H9 (cell line): ENCODE measurements around the gene PCMT1. TPM values are rescaled to one million over a fixed set of nuclear protein-coding genes. Genes with fewer than 3 reads are reported as not detected.

Experiments
- DNase-seq: peaks from one replicate; pipeline ENCODE4 v3.0.0-alpha.2; 2017
- H2AFZ ChIP-seq: one replicate; pipeline ENCODE4 v1.6.1; 2013; ENCODE audit warnings: mild to moderate bottlenecking, low read length, control low read depth, moderate library complexity
- H2AK5ac ChIP-seq: 2 replicates; pipeline ENCODE4 v1.6.1; 2013; ENCODE audit warnings: low read length, control low read depth, mixed read lengths; ENCODE audit not compliant: insufficient read length
- H2BK120ac ChIP-seq: one replicate; pipeline ENCODE4 v1.6.1; 2013; ENCODE audit warnings: low read depth, mild to moderate bottlenecking, low read length, control low read depth, inconsistent platforms; ENCODE audit not compliant: poor library complexity, severe bottlenecking
- H2BK12ac ChIP-seq: 2 replicates; pipeline ENCODE4 v1.6.1; 2013; ENCODE audit warnings: low read length, control low read depth, mixed read lengths, low read depth; ENCODE audit not compliant: insufficient read length
- H2BK15ac ChIP-seq: 2 replicates; pipeline ENCODE4 v1.6.1; 2013; ENCODE audit warnings: low read depth, low read length, control low read depth
- H2BK20ac ChIP-seq: one replicate; pipeline ENCODE4 v1.6.1; 2013; ENCODE audit warnings: low read depth, mild to moderate bottlenecking, low read length, control low read depth, inconsistent platforms; ENCODE audit not compliant: poor library complexity, severe bottlenecking
- H2BK5ac ChIP-seq: 2 replicates; pipeline ENCODE4 v1.6.1; 2013; ENCODE audit warnings: low read length, control low read depth, mixed read lengths; ENCODE audit not compliant: insufficient read length
- H3K14ac ChIP-seq: 2 replicates; pipeline ENCODE4 v1.6.1; 2013; ENCODE audit warnings: low read length, control low read depth; ENCODE audit not compliant: insufficient read depth
- H3K18ac ChIP-seq: 2 replicates; pipeline ENCODE4 v1.6.1; 2013; ENCODE audit warnings: low read depth, mild to moderate bottlenecking, mixed read lengths, low read length, control low read depth; ENCODE audit not compliant: insufficient read length
- H3K23ac ChIP-seq: 2 replicates; pipeline ENCODE4 v1.6.1; 2013; ENCODE audit warnings: low read length, control low read depth, mixed read lengths, low read depth; ENCODE audit not compliant: insufficient read length
- H3K23me2 ChIP-seq: 2 replicates; pipeline ENCODE4 v1.6.1; 2013; ENCODE audit warnings: low read depth, mild to moderate bottlenecking, mixed read lengths, low read length, control low read depth; ENCODE audit not compliant: insufficient read length, poor library complexity, severe bottlenecking
- H3K27ac ChIP-seq: 2 replicates; pipeline ENCODE4 v1.5.1; 2013; ENCODE audit warnings: low read length, control low read depth, mixed read lengths, low read depth; ENCODE audit not compliant: insufficient read length
- H3K27me3 ChIP-seq: 2 replicates; pipeline ENCODE4 v1.6.1; 2013; ENCODE audit warnings: low read length, control low read depth, inconsistent platforms; ENCODE audit not compliant: insufficient read depth
- H3K4ac ChIP-seq: 2 replicates; pipeline ENCODE4 v1.6.1; 2013; ENCODE audit warnings: low read depth, mild to moderate bottlenecking, control low read depth, inconsistent platforms, low read length, moderate library complexity
- H3K4me1 ChIP-seq: 2 replicates; pipeline ENCODE4 v1.6.1; 2013; ENCODE audit warnings: low read length, control low read depth, inconsistent platforms; ENCODE audit not compliant: insufficient read depth
- H3K4me2 ChIP-seq: 2 replicates; pipeline ENCODE4 v1.6.1; 2013; ENCODE audit warnings: low read length, control low read depth, mixed read lengths; ENCODE audit not compliant: insufficient read length, insufficient read depth
- H3K56ac ChIP-seq: 2 replicates; pipeline ENCODE4 v1.6.1; 2013; ENCODE audit warnings: low read depth, mild to moderate bottlenecking, mixed read lengths, low read length, control low read depth; ENCODE audit not compliant: insufficient read length
- H3K79me1 ChIP-seq: 2 replicates; pipeline ENCODE4 v1.6.1; 2013; ENCODE audit warnings: low read depth, mild to moderate bottlenecking, moderate library complexity, low read length, control low read depth, inconsistent platforms; ENCODE audit not compliant: insufficient read depth, poor library complexity, severe bottlenecking
- H3K79me2 ChIP-seq: 2 replicates; pipeline ENCODE4 v1.6.1; 2013; ENCODE audit warnings: low read length, control low read depth, inconsistent platforms; ENCODE audit not compliant: insufficient read depth
- H3K9ac ChIP-seq: 2 replicates; pipeline ENCODE4 v1.6.1; 2013; ENCODE audit warnings: low read length, control low read depth, mixed read lengths; ENCODE audit not compliant: insufficient read length; ENCODE audit errors: extremely low read depth
- H3K9me3 ChIP-seq: one replicate; pipeline ENCODE4 v1.6.1; 2013; ENCODE audit warnings: low read depth, low read length, inconsistent platforms; ENCODE audit not compliant: control insufficient read depth
- H3T11ph ChIP-seq: one replicate; pipeline ENCODE4 v1.6.1; 2013; ENCODE audit warnings: mild to moderate bottlenecking, low read length, control low read depth, inconsistent platforms
- H4K20me1 ChIP-seq: one replicate; pipeline ENCODE4 v1.6.1; 2013; ENCODE audit not compliant: control insufficient read depth, insufficient read length, insufficient read depth
- H4K5ac ChIP-seq: 2 replicates; pipeline ENCODE4 v1.6.1; 2013; ENCODE audit warnings: low read depth, mild to moderate bottlenecking, mixed read lengths, low read length, control low read depth; ENCODE audit not compliant: insufficient read length
- H4K8ac ChIP-seq: replicated peaks from 2 replicates; pipeline ENCODE4 v1.6.1; 2013; ENCODE audit warnings: low read length, control low read depth, mixed read lengths, low read depth; ENCODE audit not compliant: insufficient read length
- H4K91ac ChIP-seq: 2 replicates; pipeline ENCODE4 v1.6.1; 2013; ENCODE audit warnings: low read depth, mild to moderate bottlenecking, moderate library complexity, mixed read lengths, low read length, control low read depth; ENCODE audit not compliant: insufficient read length
- H3K27ac Mint-ChIP-seq, 3 experiments: 2 replicates in 2 of 3; 3 replicates in 1 of 3; pipeline ENCODE4 v1.8.0; 2020 to 2021; ENCODE audit warnings: mixed read lengths in 3 of 3, mild to moderate bottlenecking in 1 of 3, moderate library complexity in 1 of 3
- H3K27me3 Mint-ChIP-seq: 2 replicates; pipeline ENCODE4 v1.8.0; 2021; ENCODE audit warnings: low read depth, mild to moderate bottlenecking, moderate library complexity, mixed read lengths
- H3K36me3 Mint-ChIP-seq, 3 experiments: 2 replicates in 2 of 3; 3 replicates in 1 of 3; pipeline ENCODE4 v1.8.0; 2020 to 2021; ENCODE audit warnings: low read depth in 3 of 3, mixed read lengths in 3 of 3; ENCODE audit not compliant: insufficient read depth in 1 of 3
- H3K4me1 Mint-ChIP-seq, 2 experiments: 2 replicates each; pipeline ENCODE4 v1.8.0; 2020; ENCODE audit warnings: mixed read lengths in 2 of 2
- H3K4me3 Mint-ChIP-seq, 2 experiments: 2 replicates in 1 of 2; 3 replicates in 1 of 2; pipeline ENCODE4 v1.8.0; 2020 to 2021; ENCODE audit warnings: mild to moderate bottlenecking in 2 of 2, mixed read lengths in 2 of 2, moderate library complexity in 1 of 2
- H3K9me3 Mint-ChIP-seq, 2 experiments: 2 replicates in 1 of 2; 3 replicates in 1 of 2; pipeline ENCODE4 v1.8.0; 2020; ENCODE audit warnings: mild to moderate bottlenecking in 2 of 2, mixed read lengths in 2 of 2, moderate library complexity in 1 of 2
- CTCF ChIP-seq: fragments of 200-600 bp; sonication (generic); conservative IDR thresholded peaks from 3 replicates; pipeline ENCODE4 v1.8.0; 2021; ENCODE audit warnings: antibody characterized with exemption, mild to moderate bottlenecking
- WGBS: extraction: QIAGEN DNeasy Blood & Tissue Kit; methylation state at CpG from one replicate; pipeline ENCODE4 v1.1.7; 2013; ENCODE audit warnings: missing lambda C conversion rate, low lambda C conversion rate, mixed read lengths; ENCODE audit not compliant: insufficient read length; ENCODE audit errors: extremely low coverage; 5-methylcytosine and 5-hydroxymethylcytosine counted together
- total RNA-seq: library from RNA; stranded (reverse); gene quantifications from 2 replicates; pipeline ENCODE4 v1.2.1, GENCODE V29; 2021

The PCMT1 gene
- total RNA-seq, 1 experiment from 2014 or later: 98.3 TPM

DNA sequence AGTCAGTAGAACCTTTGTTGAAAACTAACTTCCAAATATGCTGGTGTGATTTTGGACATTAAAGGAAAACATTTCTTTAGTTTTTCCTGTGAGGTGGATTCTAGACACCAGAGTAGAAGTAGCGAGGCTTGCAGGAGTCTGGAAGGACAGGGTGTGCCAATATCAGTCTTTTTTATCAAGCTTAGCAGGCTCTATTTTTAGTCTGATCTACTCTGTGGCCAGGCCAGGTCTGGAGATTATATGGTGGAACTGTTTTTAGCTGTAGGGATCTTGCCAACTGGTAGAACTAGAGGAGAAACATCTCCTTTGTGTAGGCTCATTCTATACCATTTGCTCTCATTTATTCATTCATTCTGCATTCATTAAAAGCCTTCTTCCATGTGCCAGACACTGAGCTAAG is 72.0 kb downstream of the PCMT1 start:
- no peak overlapping the region for H2BK15ac ChIP-seq
- Mint-ChIP-seq H3K4me3 (no peak overlapping the region), H3K9me3 (no peaks in the 10 kb centered on the region), H3K4me1 (no peaks in the 10 kb centered on the region), H3K27ac (no peak overlapping the region), H3K27me3 (no peaks in the 10 kb centered on the region), H3K36me3 (0 out of 7 replicates have a peak, but pooled peaks cover 0 to 2% (median 0%) of the 10 kb centered on the region in 3 experiments)
- no peak overlapping the region for H3K9ac ChIP-seq
- no peaks in the 10 kb centered on the region for H3K79me1 ChIP-seq
- H2AK5ac ChIP-seq: no peak overlapping the region
- H2BK120ac ChIP-seq: no peak overlapping the region
- no peaks in the 10 kb centered on the region for H3K9me3 ChIP-seq
- no peak for TF ChIP-seq CTCF
- no peaks in the 10 kb centered on the region for H3K27me3 ChIP-seq
- H4K8ac ChIP-seq: no peak overlapping the region
- H4K91ac ChIP-seq: no peak overlapping the region
- no peak overlapping the region for H3K27ac ChIP-seq
- no peak overlapping the region for H2AFZ ChIP-seq
- no peak overlapping the region for H2BK20ac ChIP-seq
- H3K18ac ChIP-seq: no peak overlapping the region
- H4K20me1 ChIP-seq: no peaks in the 10 kb centered on the region
- H3K14ac ChIP-seq: no peak overlapping the region
- H2BK12ac ChIP-seq: no peak overlapping the region
- DNase-seq: no peak
- H3K4ac ChIP-seq: no peak overlapping the region
- no peak overlapping the region for H2BK5ac ChIP-seq
- no peak overlapping the region for H3K4me2 ChIP-seq
- WGBS: no CpG with 5 or more reads among the region's 1 CpG
- H3K23ac ChIP-seq: no peak overlapping the region
- H3K23me2 ChIP-seq: no peaks in the 10 kb centered on the region
- H3K56ac ChIP-seq: no peak overlapping the region
- H3K4me1 ChIP-seq: no peaks in the 10 kb centered on the region
- no peak overlapping the region for H3T11ph ChIP-seq
- no peak overlapping the region for H4K5ac ChIP-seq
- no peaks in the 10 kb centered on the region for H3K79me2 ChIP-seq
